GM18502 (cell line): ENCODE measurements around the gene DPP3.

Source experiments
- ATAC-seq: cut with Tn5 transposase; IDR thresholded peaks from one replicate; pipeline ENCODE4 v1.9.1; 2021; ENCODE audit warnings: mild to moderate bottlenecking; ENCODE audit not compliant: unreplicated experiment, poor library complexity

DPP3 gene

DNA sequence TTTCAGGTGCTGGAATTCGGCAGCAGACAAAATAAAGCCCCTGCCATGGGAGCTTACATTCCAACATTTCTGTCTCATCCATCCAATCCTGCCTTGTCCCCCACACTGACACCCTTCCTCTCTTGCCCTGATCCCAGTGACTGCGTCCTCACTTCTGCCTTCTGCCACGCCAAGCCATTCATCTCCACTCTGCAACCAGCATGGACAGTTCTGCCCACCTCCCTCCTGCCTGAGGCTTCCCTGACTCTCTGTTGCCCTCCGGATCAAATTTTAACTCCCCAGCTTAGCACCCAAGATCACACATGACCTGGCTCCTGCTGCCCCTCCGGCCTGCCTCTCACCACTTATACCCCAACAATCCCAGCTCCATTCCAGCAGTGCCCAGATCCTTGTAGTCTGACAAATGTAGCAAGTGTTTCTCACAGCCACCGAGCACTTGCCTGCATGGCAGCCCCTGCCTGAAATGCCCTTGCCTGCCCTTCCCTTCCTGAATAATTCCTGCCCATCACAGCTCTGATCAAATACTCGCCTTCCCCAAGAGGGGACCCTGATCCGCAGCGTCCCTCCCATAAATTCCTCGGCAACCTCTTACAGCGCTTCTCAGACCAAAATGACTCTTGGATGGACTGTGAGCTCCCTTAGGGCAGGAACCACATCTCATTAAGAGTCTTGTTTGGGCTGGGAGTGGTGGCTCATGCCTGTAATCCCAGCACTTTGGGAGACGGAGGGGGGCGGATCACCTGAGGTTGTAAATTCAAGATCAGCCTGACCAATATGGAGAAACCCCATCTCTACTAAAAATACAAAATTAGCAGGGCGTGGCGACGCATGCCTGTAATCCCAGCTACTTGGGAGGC lies 68.8 kb downstream of the DPP3 start:
- ATAC-seq = no peak

DNA sequence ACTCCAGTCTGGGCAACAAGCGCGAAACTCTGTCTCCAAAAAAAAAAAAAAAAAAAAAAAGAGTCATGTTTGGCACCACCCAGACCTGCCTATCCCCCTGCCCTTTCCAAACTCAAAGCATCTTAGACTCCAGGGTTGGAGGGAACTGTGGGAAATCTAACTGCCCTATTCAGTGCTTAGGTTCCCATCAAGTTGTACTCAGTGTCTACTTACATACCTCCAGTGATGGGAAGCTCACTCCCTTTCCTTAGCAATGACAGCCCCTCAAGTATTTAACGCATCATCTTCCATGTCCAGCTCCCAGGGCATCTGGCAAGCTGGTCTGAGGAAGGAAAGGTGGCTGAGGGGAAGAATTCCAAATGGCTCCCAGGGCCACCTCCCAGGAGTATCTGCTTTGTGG lies 69.5 kb downstream of the DPP3 start:
- ATAC-seq = no peak

DNA sequence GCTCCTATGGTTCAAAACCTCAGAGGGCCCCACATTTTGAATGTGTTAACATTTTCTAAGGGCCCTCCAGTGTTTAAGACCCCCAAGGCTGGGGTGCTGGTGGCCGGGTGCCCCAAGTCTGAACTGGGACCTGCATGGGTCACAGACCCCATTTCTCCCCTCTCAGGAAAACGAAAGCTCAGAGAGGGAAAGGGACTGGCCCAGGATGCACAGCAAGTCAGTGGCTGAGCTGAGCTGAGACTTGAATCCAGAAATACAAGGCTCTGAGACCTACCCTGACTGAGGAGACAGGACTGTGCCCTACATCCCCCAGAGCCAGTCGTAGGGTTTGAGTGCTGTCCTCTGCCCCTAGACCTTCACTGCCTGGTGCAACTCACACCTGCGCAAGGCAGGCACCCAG lies 70.7 kb downstream of the DPP3 start:
- no peak for ATAC-seq

DNA sequence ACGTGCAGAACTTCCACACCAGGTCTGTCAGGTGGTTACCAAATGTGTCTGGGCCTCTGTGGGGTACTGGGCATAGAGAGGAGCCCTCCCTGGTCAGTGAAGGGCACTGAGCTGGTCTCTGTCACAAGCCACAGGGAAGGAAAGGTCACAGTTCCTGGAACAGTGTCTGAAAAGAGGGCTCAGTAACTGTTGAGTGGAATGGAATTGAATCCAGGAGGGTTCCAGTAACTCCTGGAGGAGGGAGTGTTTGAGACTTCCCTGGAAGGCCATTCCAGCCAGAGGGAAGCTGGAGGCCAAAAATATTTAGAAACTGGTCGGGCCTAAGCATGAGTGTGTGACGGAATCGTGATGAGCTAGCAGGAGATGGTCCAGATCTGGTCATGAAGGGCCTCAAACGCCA lies 74.4 kb downstream of the DPP3 start:
- ATAC-seq = no peak

DNA sequence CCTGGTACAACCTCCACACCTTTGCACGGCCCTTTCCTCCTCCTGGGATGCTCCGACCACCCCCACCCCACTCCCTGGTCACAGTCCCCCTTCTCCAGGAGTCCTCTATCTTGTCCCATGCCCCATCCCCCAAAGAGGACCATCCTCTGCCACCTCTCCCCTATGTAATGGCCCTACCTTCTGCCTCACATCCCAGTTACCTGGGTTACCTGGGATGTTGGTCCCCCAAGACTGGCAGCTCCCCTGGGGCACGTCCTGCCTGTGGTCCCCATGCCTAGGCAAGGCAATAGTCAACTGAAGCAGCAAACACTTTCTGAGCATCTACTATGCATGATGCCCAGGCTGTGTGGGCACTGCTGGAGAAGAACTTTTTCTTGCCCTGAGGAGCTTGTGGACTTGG lies 75.2 kb downstream of the DPP3 start:
- no peak for ATAC-seq

DNA sequence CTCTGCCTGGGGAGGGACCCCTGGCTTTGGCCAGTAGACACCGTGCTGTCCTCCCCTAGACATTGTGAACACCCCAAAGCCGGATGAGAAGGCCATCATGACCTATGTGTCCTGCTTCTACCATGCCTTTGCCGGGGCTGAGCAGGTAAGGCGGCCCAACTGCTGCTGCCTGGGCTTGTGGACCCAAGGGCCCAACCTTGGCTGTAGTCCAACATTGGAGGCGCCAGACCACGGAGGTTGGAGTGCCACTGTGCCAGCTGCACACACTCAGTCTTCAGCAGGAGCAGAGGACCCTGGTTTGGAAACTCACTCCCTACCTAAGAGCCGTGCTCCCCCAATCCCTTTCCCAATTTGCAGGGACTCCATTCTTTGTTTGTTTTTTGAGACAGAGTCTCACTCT lies 75.9 kb downstream of the DPP3 start:
- no peak for ATAC-seq

DNA sequence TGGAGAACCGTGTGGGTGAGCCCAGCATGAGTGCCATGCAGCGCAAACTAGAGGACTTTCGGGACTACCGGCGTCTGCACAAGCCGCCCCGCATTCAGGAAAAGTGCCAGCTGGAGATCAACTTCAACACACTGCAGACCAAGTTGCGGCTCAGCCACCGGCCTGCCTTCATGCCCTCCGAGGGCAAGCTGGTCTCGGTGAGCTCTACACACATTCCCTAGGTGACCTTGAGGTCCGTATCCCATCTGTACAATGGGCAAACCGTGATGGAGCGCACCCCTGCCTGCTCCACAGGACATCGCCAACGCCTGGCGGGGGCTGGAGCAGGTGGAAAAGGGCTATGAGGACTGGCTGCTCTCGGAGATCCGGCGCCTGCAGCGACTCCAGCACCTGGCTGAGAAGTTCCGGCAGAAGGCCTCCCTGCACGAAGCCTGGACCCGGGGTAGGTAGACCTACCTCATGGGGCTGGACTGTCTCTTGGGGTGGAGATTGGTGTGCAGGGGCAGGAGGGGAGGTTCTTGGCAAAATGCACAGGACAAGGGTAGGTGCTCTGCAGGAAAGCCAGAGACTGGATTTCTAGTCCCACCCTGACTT lies 77.6 kb downstream of the DPP3 start:
- no peak for ATAC-seq
